HepG2 (cell line): ENCODE results near the gene HAP1. TPM values are rescaled to one million over a fixed set of nuclear protein-coding genes. Genes with fewer than 3 reads are reported as not detected.

Experiments used
- ATF4 ChIP-seq, 2 experiments: fragments of 450-650 bp in 1 of 2; sonication (generic) in 1 of 2; formaldehyde crosslinking; IDR thresholded peaks; 2 replicates each; pipeline versions ENCODE4 v1.5.0 to v1.8.0; 2020 to 2022; ENCODE audit warnings: mild to moderate bottlenecking in 1 of 2, missing genetic modification reagents in 1 of 2
- FOXA3 ChIP-seq: IDR thresholded peaks from 2 replicates; pipeline ENCODE4 v1.6.1; 2016; ENCODE audit warnings: missing genetic modification reagents, missing compliant biosample characterization
- IKZF4 ChIP-seq: sonication (generic); formaldehyde crosslinking; IDR thresholded peaks from 2 replicates; pipeline ENCODE4 v1.5.1; 2020; ENCODE audit warnings: borderline replicate concordance, mild to moderate bottlenecking, low read depth, missing genetic modification reagents; ENCODE audit errors: not compliant biosample characterization
- PATZ1 ChIP-seq: sonication (generic); formaldehyde crosslinking; IDR thresholded peaks from 2 replicates; pipeline ENCODE4 v1.4.0; 2020; ENCODE audit warnings: missing genetic modification reagents
- SMYD3 ChIP-seq: sonication (generic); formaldehyde crosslinking; IDR thresholded peaks from 2 replicates; pipeline ENCODE4 v1.8.1; 2023; ENCODE audit warnings: mild to moderate bottlenecking, missing genetic modification reagents
- TRIM22 ChIP-seq: fragments of 450-650 bp; IDR thresholded peaks from 2 replicates; pipeline ENCODE4 v1.6.1; 2017
- TSC22D2 ChIP-seq: sonication (generic); formaldehyde crosslinking; IDR thresholded peaks from 2 replicates; pipeline ENCODE4 v1.5.1; 2020; ENCODE audit warnings: missing genetic modification reagents, mild to moderate bottlenecking, borderline replicate concordance
- ZFP36 ChIP-seq: fragments of 150-350 bp; IDR thresholded peaks from 2 replicates; pipeline ENCODE4 v1.6.1; 2018; ENCODE audit warnings: borderline replicate concordance, low read length, low read depth; ENCODE audit not compliant: partially characterized antibody
- ZNF740 ChIP-seq: sonication (generic); formaldehyde crosslinking; IDR thresholded peaks from 2 replicates; pipeline ENCODE4 v1.4.0; 2020; ENCODE audit warnings: missing genetic modification reagents
- ZNF747 ChIP-seq: sonication (generic); formaldehyde crosslinking; IDR thresholded peaks from 2 replicates; pipeline ENCODE4 v1.8.1; 2023; ENCODE audit warnings: missing genetic modification reagents, mild to moderate bottlenecking, borderline replicate concordance
- polyA plus RNA-seq, 8 experiments: library from polyadenylated mRNA; depleted of rRNA in 3 of 8; stranded (reverse) in 7 of 8; unstranded in 1 of 8; fragments of >200 nt; fragmentation: Illumina TruSeq in 4 of 8; extraction: Trizol in 4 of 8; gene quantifications; 2 replicates each; pipeline versions ENCODE4 v1.2.1 to v1.2.3, GENCODE V29; 2011 to 2016; ENCODE audit warnings: low read depth in 4 of 8, missing spikeins in 1 of 8, mixed read lengths in 1 of 8; ENCODE audit not compliant: insufficient read depth in 1 of 8
- total RNA-seq, 5 experiments: library from RNA; depleted of rRNA; stranded (reverse); fragments of >200 nt; fragmentation: Illumina TruSeq; extraction: Trizol; gene quantifications; 2 replicates each; pipeline ENCODE4 v1.2.3, GENCODE V29; 2016; ENCODE audit warnings: low read depth in 1 of 5
- TF ChIP-seq, protein P1 (sequence below): sonication (generic); formaldehyde crosslinking; IDR thresholded peaks from 2 replicates; pipeline ENCODE4 v1.5.1; 2020; ENCODE audit warnings: missing genetic modification reagents, mild to moderate bottlenecking, borderline replicate concordance
- TF ChIP-seq, protein P2 (sequence below): sonication (generic); formaldehyde crosslinking; IDR thresholded peaks from 2 replicates; pipeline ENCODE4 v1.5.1; 2020; ENCODE audit warnings: mild to moderate bottlenecking, missing genetic modification reagents, moderate library complexity
- TF ChIP-seq, protein P3 (sequence below): sonication (generic); formaldehyde crosslinking; IDR thresholded peaks from 2 replicates; pipeline ENCODE4 v1.8.1; 2023; ENCODE audit warnings: mild to moderate bottlenecking, inconsistent platforms, moderate library complexity, missing genetic modification reagents, borderline replicate concordance

HAP1 gene
- total and polyA plus RNA-seq, 2 of the 13 experiments (the other 11 are each of a cell fraction or from before 2014, with no cell fraction given): 0.07 TPM

DNA sequence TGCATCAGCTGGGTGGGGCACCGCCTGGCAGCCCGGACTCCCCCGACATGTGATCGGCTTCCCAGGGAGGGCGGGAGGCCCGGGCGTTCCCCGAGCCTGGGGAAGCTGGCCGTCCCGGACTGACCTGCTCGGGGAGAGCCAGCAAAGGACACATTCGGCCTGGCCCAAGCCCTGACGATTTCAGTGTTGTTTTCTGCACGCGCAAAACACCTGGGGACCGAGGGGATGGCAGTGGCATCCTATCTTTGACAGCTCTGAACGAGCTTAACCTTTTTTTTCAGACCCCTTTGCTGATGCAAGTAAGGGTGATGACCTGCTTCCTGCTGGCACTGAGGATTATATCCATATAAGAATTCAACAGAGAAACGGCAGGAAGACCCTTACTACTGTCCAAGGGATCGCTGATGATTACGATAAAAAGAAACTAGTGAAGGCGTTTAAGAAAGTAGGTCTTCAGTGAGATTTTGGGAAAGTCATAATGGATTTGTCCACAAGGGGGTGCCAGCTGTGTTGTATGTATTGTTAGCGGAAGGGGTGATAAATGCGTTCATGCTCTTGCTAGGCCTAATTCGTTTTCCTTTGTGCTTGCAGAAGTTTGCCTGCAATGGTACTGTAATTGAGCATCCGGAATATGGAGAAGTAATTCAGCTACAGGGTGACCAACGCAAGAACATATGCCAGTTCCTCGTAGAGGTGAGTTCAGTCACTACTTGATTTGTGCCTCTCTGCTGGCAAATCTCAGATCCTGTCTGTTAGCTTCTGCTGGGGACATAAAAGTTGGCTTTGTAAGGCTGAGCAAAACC lies 44.7 kb downstream of the HAP1 start (continued):
- TF ChIP-seq, protein P1, sequence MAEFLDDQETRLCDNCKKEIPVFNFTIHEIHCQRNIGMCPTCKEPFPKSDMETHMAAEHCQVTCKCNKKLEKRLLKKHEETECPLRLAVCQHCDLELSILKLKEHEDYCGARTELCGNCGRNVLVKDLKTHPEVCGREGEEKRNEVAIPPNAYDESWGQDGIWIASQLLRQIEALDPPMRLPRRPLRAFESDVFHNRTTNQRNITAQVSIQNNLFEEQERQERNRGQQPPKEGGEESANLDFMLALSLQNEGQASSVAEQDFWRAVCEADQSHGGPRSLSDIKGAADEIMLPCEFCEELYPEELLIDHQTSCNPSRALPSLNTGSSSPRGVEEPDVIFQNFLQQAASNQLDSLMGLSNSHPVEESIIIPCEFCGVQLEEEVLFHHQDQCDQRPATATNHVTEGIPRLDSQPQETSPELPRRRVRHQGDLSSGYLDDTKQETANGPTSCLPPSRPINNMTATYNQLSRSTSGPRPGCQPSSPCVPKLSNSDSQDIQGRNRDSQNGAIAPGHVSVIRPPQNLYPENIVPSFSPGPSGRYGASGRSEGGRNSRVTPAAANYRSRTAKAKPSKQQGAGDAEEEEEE (CRISPR knock-in tag): peak; percentile 8; the same call in 1 of the 2 replicates
- no peak for TF ChIP-seq TRIM22
- TF ChIP-seq, protein P2, sequence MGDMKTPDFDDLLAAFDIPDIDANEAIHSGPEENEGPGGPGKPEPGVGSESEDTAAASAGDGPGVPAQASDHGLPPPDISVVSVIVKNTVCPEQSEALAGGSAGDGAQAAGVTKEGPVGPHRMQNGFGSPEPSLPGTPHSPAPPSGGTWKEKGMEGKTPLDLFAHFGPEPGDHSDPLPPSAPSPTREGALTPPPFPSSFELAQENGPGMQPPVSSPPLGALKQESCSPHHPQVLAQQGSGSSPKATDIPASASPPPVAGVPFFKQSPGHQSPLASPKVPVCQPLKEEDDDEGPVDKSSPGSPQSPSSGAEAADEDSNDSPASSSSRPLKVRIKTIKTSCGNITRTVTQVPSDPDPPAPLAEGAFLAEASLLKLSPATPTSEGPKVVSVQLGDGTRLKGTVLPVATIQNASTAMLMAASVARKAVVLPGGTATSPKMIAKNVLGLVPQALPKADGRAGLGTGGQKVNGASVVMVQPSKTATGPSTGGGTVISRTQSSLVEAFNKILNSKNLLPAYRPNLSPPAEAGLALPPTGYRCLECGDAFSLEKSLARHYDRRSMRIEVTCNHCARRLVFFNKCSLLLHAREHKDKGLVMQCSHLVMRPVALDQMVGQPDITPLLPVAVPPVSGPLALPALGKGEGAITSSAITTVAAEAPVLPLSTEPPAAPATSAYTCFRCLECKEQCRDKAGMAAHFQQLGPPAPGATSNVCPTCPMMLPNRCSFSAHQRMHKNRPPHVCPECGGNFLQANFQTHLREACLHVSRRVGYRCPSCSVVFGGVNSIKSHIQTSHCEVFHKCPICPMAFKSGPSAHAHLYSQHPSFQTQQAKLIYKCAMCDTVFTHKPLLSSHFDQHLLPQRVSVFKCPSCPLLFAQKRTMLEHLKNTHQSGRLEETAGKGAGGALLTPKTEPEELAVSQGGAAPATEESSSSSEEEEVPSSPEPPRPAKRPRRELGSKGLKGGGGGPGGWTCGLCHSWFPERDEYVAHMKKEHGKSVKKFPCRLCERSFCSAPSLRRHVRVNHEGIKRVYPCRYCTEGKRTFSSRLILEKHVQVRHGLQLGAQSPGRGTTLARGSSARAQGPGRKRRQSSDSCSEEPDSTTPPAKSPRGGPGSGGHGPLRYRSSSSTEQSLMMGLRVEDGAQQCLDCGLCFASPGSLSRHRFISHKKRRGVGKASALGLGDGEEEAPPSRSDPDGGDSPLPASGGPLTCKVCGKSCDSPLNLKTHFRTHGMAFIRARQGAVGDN (CRISPR knock-in tag): peak; percentile 62
- TF ChIP-seq SMYD3 (CRISPR knock-in tag): no peak; the same call in 1 of the 2 replicates
- TF ChIP-seq ATF4 (CRISPR knock-in tag; IDR thresholded peaks at IDR 0.05): peak in 1 of 2 experiments; percentile 39; a peak in 2 of 4 replicates
- TF ChIP-seq TSC22D2 (CRISPR knock-in tag): no peak
- TF ChIP-seq FOXA3: no peak
- no peak for TF ChIP-seq IKZF4
- no peak for TF ChIP-seq PATZ1 (CRISPR knock-in tag)
- TF ChIP-seq, protein P3, sequence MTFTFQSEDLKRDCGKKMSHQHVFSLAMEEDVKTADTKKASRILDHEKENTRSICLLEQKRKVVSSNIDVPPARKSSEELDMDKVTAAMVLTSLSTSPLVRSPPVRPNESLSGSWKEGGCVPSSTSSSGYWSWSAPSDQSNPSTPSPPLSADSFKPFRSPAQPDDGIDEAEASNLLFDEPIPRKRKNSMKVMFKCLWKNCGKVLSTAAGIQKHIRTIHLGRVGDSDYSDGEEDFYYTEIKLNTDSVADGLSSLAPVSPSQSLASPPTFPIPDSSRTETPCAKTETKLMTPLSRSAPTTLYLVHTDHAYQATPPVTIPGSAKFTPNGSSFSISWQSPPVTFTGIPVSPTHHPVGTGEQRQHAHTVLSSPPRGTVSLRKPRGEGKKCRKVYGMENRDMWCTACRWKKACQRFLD (CRISPR knock-in tag): no peak
- TF ChIP-seq ZNF740: no peak; the same call in 1 of the 2 replicates
- TF ChIP-seq ZNF747: no peak
- no peak for TF ChIP-seq ZFP36
